GM23338 (cell line): ENCODE data around the gene CCNB2.
"Not testable (repeated sequence)": the region's sequence is repeated elsewhere in the genome, so short reads cannot be mapped to it uniquely, and the experiment has no call there.

Experiments
- CREB1 ChIP-seq: fragments of 250-450 bp; sonication (Bioruptor Pico); IDR thresholded peaks from 2 replicates; pipeline ENCODE4 v1.5.0; 2020; ENCODE audit warnings: low read depth, mild to moderate bottlenecking, moderate library complexity
- EZH2 ChIP-seq: fragments of 200-600 bp; sonication (generic); IDR thresholded peaks from one replicate; pipeline ENCODE4 v1.8.0; 2017; ENCODE audit warnings: antibody characterized with exemption, mild to moderate bottlenecking, low read depth; ENCODE audit not compliant: unreplicated experiment
- EZH2phosphoT487 ChIP-seq: fragments of 200-600 bp; sonication (generic); IDR thresholded peaks from one replicate; pipeline ENCODE4 v1.8.1; 2018; ENCODE audit warnings: antibody characterized with exemption; ENCODE audit not compliant: unreplicated experiment
- JUNB ChIP-seq: IDR thresholded peaks from one replicate; pipeline ENCODE4 v1.6.1; 2016; ENCODE audit warnings: antibody characterized with exemption; ENCODE audit not compliant: unreplicated experiment
- NANOG ChIP-seq: IDR thresholded peaks from 2 replicates; pipeline ENCODE4 v1.6.1; 2016; ENCODE audit warnings: antibody characterized with exemption, borderline replicate concordance
- POLR2AphosphoS5 ChIP-seq: IDR thresholded peaks from 2 replicates; pipeline ENCODE4 v1.6.1; 2016; ENCODE audit warnings: antibody characterized with exemption, low read depth
- ZNF331 ChIP-seq: fragments of 250-450 bp; sonication (Bioruptor Pico); IDR thresholded peaks from 2 replicates; pipeline ENCODE4 v1.5.0; 2020; ENCODE audit warnings: low read depth, mild to moderate bottlenecking, moderate library complexity
- TF ChIP-seq, protein P1 (sequence below), 2 experiments: fragments of 200-600 bp in 1 of 2; sonication (generic) in 1 of 2; conservative IDR thresholded peaks; 2 replicates each; pipeline versions ENCODE4 v1.5.1 to v1.6.1; 2016 to 2017; ENCODE audit warnings: antibody characterized with exemption in 2 of 2, low read depth in 2 of 2, mild to moderate bottlenecking in 2 of 2, moderate library complexity in 1 of 2
- TF ChIP-seq, protein P2 (sequence below): IDR thresholded peaks from one replicate; pipeline ENCODE4 v1.6.1; 2018; ENCODE audit warnings: antibody characterized with exemption; ENCODE audit not compliant: unreplicated experiment

GRCh38 chr15:59125683-59126082 is 20.7 kb downstream of the CCNB2 start:
- TF ChIP-seq, protein P1, sequence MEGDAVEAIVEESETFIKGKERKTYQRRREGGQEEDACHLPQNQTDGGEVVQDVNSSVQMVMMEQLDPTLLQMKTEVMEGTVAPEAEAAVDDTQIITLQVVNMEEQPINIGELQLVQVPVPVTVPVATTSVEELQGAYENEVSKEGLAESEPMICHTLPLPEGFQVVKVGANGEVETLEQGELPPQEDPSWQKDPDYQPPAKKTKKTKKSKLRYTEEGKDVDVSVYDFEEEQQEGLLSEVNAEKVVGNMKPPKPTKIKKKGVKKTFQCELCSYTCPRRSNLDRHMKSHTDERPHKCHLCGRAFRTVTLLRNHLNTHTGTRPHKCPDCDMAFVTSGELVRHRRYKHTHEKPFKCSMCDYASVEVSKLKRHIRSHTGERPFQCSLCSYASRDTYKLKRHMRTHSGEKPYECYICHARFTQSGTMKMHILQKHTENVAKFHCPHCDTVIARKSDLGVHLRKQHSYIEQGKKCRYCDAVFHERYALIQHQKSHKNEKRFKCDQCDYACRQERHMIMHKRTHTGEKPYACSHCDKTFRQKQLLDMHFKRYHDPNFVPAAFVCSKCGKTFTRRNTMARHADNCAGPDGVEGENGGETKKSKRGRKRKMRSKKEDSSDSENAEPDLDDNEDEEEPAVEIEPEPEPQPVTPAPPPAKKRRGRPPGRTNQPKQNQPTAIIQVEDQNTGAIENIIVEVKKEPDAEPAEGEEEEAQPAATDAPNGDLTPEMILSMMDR (conservative IDR thresholded peaks at IDR 0.05; ENCODE audit: low read depth in 2 of 2), result not testable (repeated sequence)
- TF ChIP-seq CREB1, NANOG, EZH2, POLR2AphosphoS5, ZNF331, EZH2phosphoT487, JUNB: not testable (repeated sequence)
- TF ChIP-seq, protein P2, sequence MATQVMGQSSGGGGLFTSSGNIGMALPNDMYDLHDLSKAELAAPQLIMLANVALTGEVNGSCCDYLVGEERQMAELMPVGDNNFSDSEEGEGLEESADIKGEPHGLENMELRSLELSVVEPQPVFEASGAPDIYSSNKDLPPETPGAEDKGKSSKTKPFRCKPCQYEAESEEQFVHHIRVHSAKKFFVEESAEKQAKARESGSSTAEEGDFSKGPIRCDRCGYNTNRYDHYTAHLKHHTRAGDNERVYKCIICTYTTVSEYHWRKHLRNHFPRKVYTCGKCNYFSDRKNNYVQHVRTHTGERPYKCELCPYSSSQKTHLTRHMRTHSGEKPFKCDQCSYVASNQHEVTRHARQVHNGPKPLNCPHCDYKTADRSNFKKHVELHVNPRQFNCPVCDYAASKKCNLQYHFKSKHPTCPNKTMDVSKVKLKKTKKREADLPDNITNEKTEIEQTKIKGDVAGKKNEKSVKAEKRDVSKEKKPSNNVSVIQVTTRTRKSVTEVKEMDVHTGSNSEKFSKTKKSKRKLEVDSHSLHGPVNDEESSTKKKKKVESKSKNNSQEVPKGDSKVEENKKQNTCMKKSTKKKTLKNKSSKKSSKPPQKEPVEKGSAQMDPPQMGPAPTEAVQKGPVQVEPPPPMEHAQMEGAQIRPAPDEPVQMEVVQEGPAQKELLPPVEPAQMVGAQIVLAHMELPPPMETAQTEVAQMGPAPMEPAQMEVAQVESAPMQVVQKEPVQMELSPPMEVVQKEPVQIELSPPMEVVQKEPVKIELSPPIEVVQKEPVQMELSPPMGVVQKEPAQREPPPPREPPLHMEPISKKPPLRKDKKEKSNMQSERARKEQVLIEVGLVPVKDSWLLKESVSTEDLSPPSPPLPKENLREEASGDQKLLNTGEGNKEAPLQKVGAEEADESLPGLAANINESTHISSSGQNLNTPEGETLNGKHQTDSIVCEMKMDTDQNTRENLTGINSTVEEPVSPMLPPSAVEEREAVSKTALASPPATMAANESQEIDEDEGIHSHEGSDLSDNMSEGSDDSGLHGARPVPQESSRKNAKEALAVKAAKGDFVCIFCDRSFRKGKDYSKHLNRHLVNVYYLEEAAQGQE, result not testable (repeated sequence)
